Mammary epithelial cell (primary cell): ENCODE results near the gene ZMYND19.

Source experiments
- CTCF ChIP-seq, 2 donors: IDR thresholded peaks in 1 of 2; conservative IDR thresholded peaks in 1 of 2; 2 replicates each; pipeline ENCODE4 v1.5.1; 2011 to 2012; ENCODE audit warnings: inconsistent platforms in 2 of 2, low read length in 2 of 2, mild to moderate bottlenecking in 2 of 2, control low read depth in 1 of 2, low read depth in 1 of 2; ENCODE audit not compliant: insufficient read depth in 1 of 2; ENCODE audit errors: extremely low read depth in 1 of 2
- EZH2 ChIP-seq: IDR thresholded peaks from 2 replicates; pipeline ENCODE4 v1.6.1; 2012; ENCODE audit warnings: low read length, inconsistent platforms, borderline replicate concordance

DNA sequence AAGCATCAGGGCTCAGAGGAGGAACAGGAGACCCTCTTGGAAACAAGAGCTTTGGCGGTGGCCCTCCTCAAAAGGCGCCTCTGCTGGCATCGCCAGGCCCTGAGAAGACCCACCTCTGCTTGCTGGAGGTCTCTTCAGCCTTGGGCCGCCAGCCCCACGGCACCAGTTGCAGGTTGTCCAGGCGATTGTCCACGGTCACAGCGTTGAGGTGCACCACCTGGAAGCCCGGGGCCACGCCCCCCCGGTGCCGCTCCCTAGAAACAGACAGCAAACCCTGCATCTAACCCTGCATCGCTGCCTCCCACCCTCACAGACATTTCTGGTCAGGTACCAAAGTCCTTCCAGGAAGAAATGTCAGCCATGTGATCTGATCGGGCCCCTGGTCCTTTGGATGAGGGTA lies 3.5 kb downstream of the ZMYND19 start:
- no peak for TF ChIP-seq CTCF (conservative IDR thresholded peaks at IDR 0.05 in 1 of 2, IDR thresholded peaks at IDR 0.05 in 1 of 2; ENCODE audit: extremely low read depth in 1 of 2, insufficient read depth in 1 of 2, low read depth in 1 of 2, low read length in 2 of 2)
- no peak for TF ChIP-seq EZH2
